Measurements from ENCODE around the gene KLHL33.

Gene KLHL33

GRCh38 chr14:20384321-20384720, 51.6 kb downstream of the KLHL33 start:
- DNase-seq: no peak
- in situ Hi-C loops (cut with HindIII; ENCODE audit: low pct_ligation_motif_present, low pct_unique_long_range_greater_than_20kb, low sequenced_read_pairs): no loop called here

- in situ Hi-C loops (cut with HindIII; ENCODE audit: low pct_ligation_motif_present, low pct_unique_long_range_greater_than_20kb, low sequenced_read_pairs): no loop called here
- DNase-seq: no peak
Observed at GRCh38 chr14:20383636-20384035, 52.3 kb downstream of the KLHL33 start.

GRCh38 chr14:20383032-20383431, 52.9 kb downstream of the KLHL33 start:
- DNase-seq: no peak
- in situ Hi-C loops (cut with HindIII; ENCODE audit: low pct_ligation_motif_present, low pct_unique_long_range_greater_than_20kb, low sequenced_read_pairs): no loop called here

DNA sequence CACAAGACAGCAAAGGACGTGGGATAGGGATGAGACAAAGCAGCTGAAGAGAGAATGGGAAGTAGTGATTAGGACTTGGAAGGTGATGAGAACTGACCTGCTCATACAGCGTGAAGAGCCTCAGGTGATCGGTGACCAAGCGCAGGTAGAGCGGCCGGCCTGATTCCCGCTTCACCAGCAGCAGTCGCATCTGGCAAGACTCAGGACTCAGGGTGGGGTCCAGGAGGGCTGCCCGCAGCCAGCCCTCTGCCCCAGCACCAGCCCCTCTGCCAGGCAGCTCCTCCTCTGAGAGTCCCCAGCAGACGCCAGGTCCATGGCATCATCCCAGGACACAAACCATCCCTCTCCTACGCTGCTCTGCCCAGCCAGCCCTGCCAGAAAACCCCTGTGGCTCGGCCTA, 53.4 kb downstream of the KLHL33 start:
- in situ Hi-C loops (cut with HindIII; ENCODE audit: low pct_ligation_motif_present, low pct_unique_long_range_greater_than_20kb, low sequenced_read_pairs): no loop called here
- no peak for DNase-seq

GRCh38 chr14:20381341-20381740, 54.6 kb downstream of the KLHL33 start:
- in situ Hi-C loops (cut with HindIII; ENCODE audit: low pct_ligation_motif_present, low pct_unique_long_range_greater_than_20kb, low sequenced_read_pairs): no loop called here
- no peak for DNase-seq

GRCh38 chr14:20380681-20381080, 55.3 kb downstream of the KLHL33 start:
- in situ Hi-C loops (cut with HindIII; ENCODE audit: low pct_ligation_motif_present, low pct_unique_long_range_greater_than_20kb, low sequenced_read_pairs): no loop called here
- DNase-seq: no peak

GRCh38 chr14:20379743-20380142, 56.2 kb downstream of the KLHL33 start:
- in situ Hi-C loops (cut with HindIII; ENCODE audit: low pct_ligation_motif_present, low pct_unique_long_range_greater_than_20kb, low sequenced_read_pairs): no loop called here
- DNase-seq: no peak

- DNase-seq: no peak
- in situ Hi-C loops (cut with HindIII; ENCODE audit: low pct_ligation_motif_present, low pct_unique_long_range_greater_than_20kb, low sequenced_read_pairs): no loop called here
Observed at GRCh38 chr14:20377171-20377570, 58.8 kb downstream of the KLHL33 start.

- in situ Hi-C loops (cut with HindIII; ENCODE audit: low pct_ligation_motif_present, low pct_unique_long_range_greater_than_20kb, low sequenced_read_pairs): no loop called here
- DNase-seq: no peak
Observed at GRCh38 chr14:20376071-20376588, 59.8 kb downstream of the KLHL33 start.

All from ACHN (cell line).